GM19099 (cell line): Measurements from ENCODE around the gene CHSY1.

ENCODE experiments used
- POLR2A ChIP-seq: IDR thresholded peaks from 3 replicates; pipeline ENCODE4 v1.6.1; 2011; ENCODE audit warnings: low read depth; ENCODE audit not compliant: insufficient read length; ENCODE audit errors: extremely low read depth

CHSY1 gene

DNA sequence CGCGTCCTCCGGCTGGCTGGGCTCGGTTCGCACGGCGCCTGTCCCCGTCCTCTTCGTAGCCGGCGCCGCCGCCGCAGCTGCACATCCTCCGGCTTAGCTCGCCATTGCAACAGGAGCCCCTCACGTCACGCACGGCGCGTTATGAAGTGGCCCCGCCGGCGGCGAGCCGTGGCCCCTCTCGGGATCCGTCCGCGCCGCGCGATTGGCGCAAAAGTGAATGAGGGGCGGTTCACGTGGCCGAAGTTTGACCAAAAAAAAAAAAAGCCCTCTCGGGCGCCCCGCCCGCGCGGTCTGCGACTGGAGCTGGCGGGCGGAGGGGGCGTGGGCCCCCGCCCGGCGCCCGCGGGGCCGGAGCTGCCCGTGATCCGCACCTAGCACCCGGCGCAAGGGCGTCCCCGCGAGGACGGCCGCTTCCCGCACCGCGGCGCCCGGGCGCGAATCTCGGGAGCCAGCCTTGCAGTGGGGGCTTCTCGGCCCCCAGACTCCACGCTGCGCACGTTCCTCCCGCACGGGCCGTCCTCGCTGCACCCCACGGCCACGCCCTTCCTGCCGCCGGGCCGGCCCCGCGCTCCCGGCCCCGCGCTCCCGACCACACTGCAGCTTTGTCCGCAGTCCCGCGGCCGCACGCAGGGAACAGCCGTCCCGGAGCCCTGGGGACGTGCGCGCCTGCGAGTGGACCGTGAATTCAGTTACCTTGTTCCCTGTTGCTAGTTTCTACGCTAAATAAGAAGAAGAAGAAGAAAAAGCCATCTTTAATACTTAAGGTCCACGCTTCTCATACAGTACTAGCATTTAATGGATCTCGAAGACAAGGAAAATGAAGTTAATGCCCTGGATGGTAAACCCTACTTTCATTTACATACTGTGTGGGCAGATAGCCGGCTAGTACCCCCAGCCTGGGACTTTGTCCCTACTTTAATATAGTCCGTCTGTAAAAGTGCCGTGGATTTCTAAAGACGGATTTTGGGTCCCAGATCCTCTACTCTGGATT is at the start of gene CHSY1:
CHSY1 (minus strand) TSS at position 219 of the 991 bp plus-strand sequence. CDS start 592 bp downstream, outside the sequence.
- TF ChIP-seq POLR2A: peak; percentile 84

- TF ChIP-seq POLR2A: no peak
These were observed 44.9 kb upstream of the CHSY1 start for GRCh38 chr15:101296418-101297405.

GRCh38 chr15:101295607-101296161 is 43.8 kb upstream of the CHSY1 start:
- TF ChIP-seq POLR2A: no peak

DNA sequence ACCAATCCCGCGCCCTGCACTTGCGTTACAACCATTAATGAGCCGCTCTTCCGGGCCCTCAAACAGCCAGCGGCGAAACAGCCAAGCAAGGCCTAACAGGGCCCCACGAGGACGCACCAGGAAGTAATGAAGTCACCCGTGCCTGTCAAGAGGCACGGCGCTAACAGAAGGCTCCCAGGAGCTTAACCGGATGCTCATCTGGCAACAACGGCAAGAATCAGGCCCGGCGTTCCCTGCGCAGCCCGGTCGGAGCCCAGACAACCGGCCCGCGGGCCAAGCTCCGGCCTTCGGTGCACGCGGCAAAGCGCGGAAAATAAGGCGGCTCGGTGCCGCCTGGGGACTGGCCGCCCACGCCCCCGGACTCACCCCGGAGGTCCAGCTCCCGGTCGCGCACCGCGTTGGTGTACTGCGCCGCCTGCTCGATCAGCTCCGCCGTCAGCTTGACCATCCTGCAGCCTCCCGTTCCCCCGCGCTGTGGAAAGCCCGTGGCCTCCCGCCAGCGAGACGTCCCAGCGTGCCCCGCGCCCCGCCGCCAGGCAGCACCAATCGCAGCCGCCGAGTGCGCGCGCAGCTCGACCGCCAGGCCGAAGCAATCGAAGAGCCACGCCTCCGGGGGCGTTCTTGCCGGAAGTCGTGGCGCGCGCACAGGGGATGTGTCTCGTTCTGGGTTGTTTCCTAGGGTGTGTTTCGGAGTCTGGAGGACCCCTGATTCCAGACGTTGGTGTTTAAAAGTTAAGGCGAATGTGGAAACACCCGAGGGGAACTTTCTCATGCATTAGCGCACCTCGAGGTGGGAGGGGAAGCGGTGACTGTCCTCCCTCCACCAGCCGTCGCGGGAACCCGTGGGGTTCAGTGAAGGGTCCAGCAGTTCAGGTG is 43.1 kb upstream of the CHSY1 start, which contains the start of gene SNRPA1:
SNRPA1 (minus strand) TSS at position 518 of the 876 bp plus-strand sequence; CDS start at position 448, 70 bp downstream.
- TF ChIP-seq POLR2A: peak; percentile 85

- TF ChIP-seq POLR2A: no peak
These were observed 41.3 kb upstream of the CHSY1 start for GRCh38 chr15:101293122-101293521.

DNA sequence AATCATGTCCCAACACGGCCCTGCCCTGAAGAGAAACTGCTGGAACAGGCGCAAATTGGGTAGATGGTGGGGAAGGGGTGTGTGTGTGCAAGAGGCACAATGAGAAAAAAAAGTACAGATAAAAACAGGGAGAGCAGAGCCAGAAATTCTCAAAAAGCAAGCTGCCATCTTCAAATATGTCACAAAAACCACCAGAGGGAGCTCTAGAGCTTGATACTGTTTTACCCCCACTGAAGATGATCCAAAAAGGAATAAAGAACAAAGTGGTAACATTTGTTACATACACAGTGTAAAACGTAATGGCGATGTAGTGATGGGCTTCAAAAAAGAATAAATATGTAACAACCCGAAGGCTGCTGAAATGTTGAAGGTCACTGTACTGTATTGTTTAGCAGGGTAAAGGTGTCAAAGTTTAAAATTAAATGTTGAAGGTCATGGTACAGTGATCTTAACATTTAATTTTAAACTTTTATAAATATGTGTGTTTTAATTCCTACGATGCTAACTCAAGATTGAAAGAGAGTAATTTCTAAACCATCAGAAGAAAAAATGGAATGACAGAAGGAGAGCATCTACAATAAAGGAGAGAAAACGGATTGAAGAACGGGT is 37.2 kb upstream of the CHSY1 start:
- no peak for TF ChIP-seq POLR2A

GRCh38 chr15:101286471-101287114 is 34.7 kb upstream of the CHSY1 start:
- no peak for TF ChIP-seq POLR2A

DNA sequence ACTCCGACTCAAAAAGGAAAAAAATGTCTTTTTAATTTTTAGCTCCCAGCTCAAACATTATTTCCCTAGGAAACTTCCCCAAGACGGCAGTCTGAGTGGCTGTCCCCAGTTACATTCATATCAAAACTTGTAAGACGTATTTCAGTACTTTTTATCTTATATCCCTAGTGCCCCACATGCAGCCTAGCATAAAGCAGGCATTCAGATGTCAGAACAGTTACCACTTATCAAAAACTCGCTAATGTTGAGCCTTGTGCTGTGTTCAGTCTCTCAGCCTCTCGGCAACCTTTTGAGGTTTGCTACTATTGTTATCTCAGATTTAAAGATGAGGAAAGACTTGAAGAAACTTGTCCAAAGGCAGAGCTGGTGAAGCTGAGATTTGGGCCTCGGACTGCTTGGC is 32.1 kb upstream of the CHSY1 start:
- no peak for TF ChIP-seq POLR2A

GRCh38 chr15:101280007-101280406 is 28.2 kb upstream of the CHSY1 start:
- TF ChIP-seq POLR2A: no peak

DNA sequence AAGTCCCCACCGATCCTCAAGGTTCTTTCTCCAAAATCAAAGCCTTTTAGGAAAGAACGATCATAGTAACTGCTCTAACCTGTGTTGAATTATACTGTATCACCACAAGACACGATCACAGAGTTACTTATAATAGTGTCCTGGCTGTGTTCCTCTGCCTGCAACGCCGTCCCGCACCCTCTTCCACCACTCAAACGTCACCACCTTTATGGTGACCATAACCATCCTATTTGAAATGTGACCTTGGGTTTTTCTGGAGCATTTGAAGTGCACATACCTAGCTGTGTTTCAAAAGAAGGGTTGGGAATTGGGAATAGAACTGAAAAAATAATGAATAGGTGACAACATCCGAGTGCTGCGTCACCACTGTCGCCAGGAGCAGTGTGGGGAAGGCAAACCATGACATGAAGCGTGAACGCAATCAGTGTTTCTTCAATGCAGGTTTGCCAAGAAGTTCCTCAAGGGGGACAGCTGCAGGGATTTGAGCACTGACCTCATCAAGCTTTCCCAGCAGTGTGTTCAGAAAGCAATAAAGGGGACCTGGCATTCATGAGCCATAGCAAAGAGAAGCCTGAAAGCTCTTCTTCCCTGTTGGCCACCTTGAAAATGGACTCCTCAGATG is 26.2 kb upstream of the CHSY1 start:
- no peak for TF ChIP-seq POLR2A

DNA sequence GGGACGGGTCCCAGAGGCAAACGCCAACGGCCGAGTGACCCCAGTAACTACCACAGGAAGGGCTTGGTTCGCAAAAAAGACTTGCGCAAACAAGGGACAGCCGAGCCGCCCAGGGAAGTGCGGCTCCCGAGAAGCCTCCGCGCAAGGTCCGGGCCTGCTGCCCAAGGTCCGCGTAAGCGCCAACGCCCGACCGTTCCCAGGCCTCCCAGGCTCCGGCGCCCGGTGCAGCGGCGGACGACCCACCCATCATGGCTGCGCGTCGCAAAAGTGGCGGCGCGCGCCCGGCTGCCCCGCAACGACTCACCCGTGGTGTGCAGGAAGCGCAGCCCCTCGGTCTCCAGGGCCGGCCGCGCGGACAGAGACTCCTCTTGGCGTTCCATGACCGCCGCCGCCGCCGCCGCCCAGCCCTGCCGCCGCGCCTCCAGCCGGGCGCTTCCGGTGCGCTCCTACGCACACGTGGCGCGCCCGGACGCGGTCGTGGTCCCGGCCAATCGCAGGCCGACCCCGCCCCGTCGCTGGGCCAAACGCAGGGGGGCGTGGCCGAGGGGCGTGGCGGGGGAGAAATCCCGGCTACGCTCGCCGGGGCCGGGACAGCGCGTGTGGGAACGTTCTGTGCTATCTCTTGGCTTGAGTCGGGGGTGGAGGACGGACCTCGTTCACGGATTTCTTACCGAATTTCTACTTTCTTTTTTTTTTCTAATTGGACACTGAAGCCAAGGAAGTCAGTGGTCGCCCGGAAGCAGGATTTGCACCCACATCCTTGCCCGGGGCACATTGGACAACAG is 25.4 kb upstream of the CHSY1 start, which contains the start of gene SELENOS:
SELENOS (minus strand) TSS at position 448 of the 785 bp plus-strand sequence; CDS start at position 380, 68 bp downstream.
- TF ChIP-seq POLR2A: peak; percentile 66
